ENCODE data around the gene CEP128. TPM values are rescaled to one million over a fixed set of nuclear protein-coding genes. Genes with fewer than 3 reads are reported as not detected.
"Not testable (repeated sequence)": the region's sequence is repeated elsewhere in the genome, so short reads cannot be mapped to it uniquely, and the experiment has no call there.

The CEP128 gene
- total RNA-seq, 8 experiments from 2014 or later: 1.7 to 12.7 (median 5.2) TPM

GRCh38 chr14:80924365-80925103 is 17.0 kb downstream of the CEP128 start:
- H3K4me3 ChIP-seq: no peak overlapping the region
- H3K4me1 ChIP-seq (replicated peaks in 1 of 2): peaks cover 0 to 21% of the 10 kb centered on the region in 2 donors
- 73 to 100% (median 91%) methylated on average over 1 to 2 of the region's 2 CpGs; no CpG with 5 or more reads in 2 of the 10 experiments for WGBS, 10 experiments
- H3K27ac ChIP-seq: no peak overlapping the region
- in situ Hi-C loops (cut with MboI; ENCODE audit: low pct_unique_long_range_greater_than_20kb in 2 of 9, low sequenced_read_pairs in 9 of 9, unreplicated experiment in 9 of 9): no loop called here
- ATAC-seq (replicated peaks in 6 of 8): peak in 2 of 8 experiments; percentile 6 to 28

- H3K4me3 ChIP-seq: no peak overlapping the region
- in situ Hi-C loops (cut with MboI; ENCODE audit: low pct_unique_long_range_greater_than_20kb in 2 of 9, low sequenced_read_pairs in 9 of 9, unreplicated experiment in 9 of 9): no loop called here
- peak overlapping the region in 1 of 2 donors; percentile 24 for H3K27ac ChIP-seq
- peak in 4 of 8 experiments; percentile 25 to 65 (median 39) for ATAC-seq (replicated peaks in 6 of 8)
- H3K4me1 ChIP-seq (replicated peaks in 1 of 2): peaks cover 0 to 21% of the 10 kb centered on the region in 2 donors
These were observed 18.2 kb downstream of the CEP128 start for GRCh38 chr14:80923368-80923767.

GRCh38 chr14:80919622-80920021 is 21.9 kb downstream of the CEP128 start:
- no peak overlapping the region for H3K27ac ChIP-seq
- 82 to 100% (median 97%) methylated on average over 1 to 3 of the region's 3 CpGs for WGBS, 10 experiments
- peaks cover 0 to 16% of the 10 kb centered on the region in 2 donors for H3K4me1 ChIP-seq (replicated peaks in 1 of 2)
- no peak for ATAC-seq (replicated peaks in 6 of 8)
- H3K4me3 ChIP-seq: no peak overlapping the region
- in situ Hi-C loops (cut with MboI; ENCODE audit: low pct_unique_long_range_greater_than_20kb in 2 of 9, low sequenced_read_pairs in 9 of 9, unreplicated experiment in 9 of 9): no loop called here

GRCh38 chr14:80912013-80912412 is 29.5 kb downstream of the CEP128 start:
- H3K4me3 ChIP-seq; H3K4me1 ChIP-seq (replicated peaks in 1 of 2); H3K27ac ChIP-seq; ATAC-seq (replicated peaks in 6 of 8); in situ Hi-C loops (cut with MboI; ENCODE audit: low pct_unique_long_range_greater_than_20kb in 2 of 9, low sequenced_read_pairs in 9 of 9, unreplicated experiment in 9 of 9): not testable (repeated sequence)
- WGBS, 10 experiments: 33 to 98% (median 90%) methylated on average over 1 to 9 of the region's 11 CpGs; no CpG with 5 or more reads in 2 of the 10 experiments

GRCh38 chr14:80906946-80907345 is 34.6 kb downstream of the CEP128 start:
- Histone ChIP-seq H3K27ac (no peak overlapping the region), H3K4me1 (replicated peaks in 1 of 2) (no peaks in the 10 kb centered on the region), H3K4me3 (no peak overlapping the region)
- 34 to 100% (median 90%) methylated on average over 1 to 4 of the region's 4 CpGs for WGBS, 10 experiments
- in situ Hi-C loops (cut with MboI; ENCODE audit: low pct_unique_long_range_greater_than_20kb in 2 of 9, low sequenced_read_pairs in 9 of 9, unreplicated experiment in 9 of 9): no loop called here
- ATAC-seq (replicated peaks in 6 of 8): no peak

- 0 to 83% (median 0%) methylated on average over 1 of the region's 1 CpG; no CpG with 5 or more reads in 3 of the 10 experiments for WGBS, 10 experiments
- in situ Hi-C loops (cut with MboI; ENCODE audit: low pct_unique_long_range_greater_than_20kb in 2 of 9, low sequenced_read_pairs in 9 of 9, unreplicated experiment in 9 of 9): no loop called here
- Histone ChIP-seq H3K4me1 (replicated peaks in 1 of 2) (no peaks in the 10 kb centered on the region), H3K4me3 (no peak overlapping the region), H3K27ac (no peak overlapping the region)
- no peak for ATAC-seq (replicated peaks in 6 of 8)
These were observed 35.2 kb downstream of the CEP128 start for GRCh38 chr14:80906336-80906735.

- Histone ChIP-seq H3K4me3 (no peak overlapping the region), H3K4me1 (replicated peaks in 1 of 2) (no peaks in the 10 kb centered on the region), H3K27ac (no peak overlapping the region)
- 73 to 100% (median 92%) methylated on average over 1 of the region's 1 CpG; no CpG with 5 or more reads in 1 of the 10 experiments for WGBS, 10 experiments
- in situ Hi-C loops (cut with MboI; ENCODE audit: low pct_unique_long_range_greater_than_20kb in 2 of 9, low sequenced_read_pairs in 9 of 9, unreplicated experiment in 9 of 9): no loop called here
- no peak for ATAC-seq (replicated peaks in 6 of 8)
These were observed 38.9 kb downstream of the CEP128 start for GRCh38 chr14:80902608-80903007.

GRCh38 chr14:80901822-80902221 is 39.7 kb downstream of the CEP128 start:
- ATAC-seq (replicated peaks in 6 of 8): no peak
- H3K27ac ChIP-seq: no peak overlapping the region
- in situ Hi-C loops (cut with MboI; ENCODE audit: low pct_unique_long_range_greater_than_20kb in 2 of 9, low sequenced_read_pairs in 9 of 9, unreplicated experiment in 9 of 9): no loop called here
- no peak overlapping the region for H3K4me3 ChIP-seq
- no peaks in the 10 kb centered on the region for H3K4me1 ChIP-seq (replicated peaks in 1 of 2)
- 20 to 100% (median 87%) methylated on average over 1 to 3 of the region's 3 CpGs for WGBS, 10 experiments

GRCh38 chr14:80901260-80901659 is 40.3 kb downstream of the CEP128 start:
- ATAC-seq (replicated peaks in 6 of 8): no peak
- no peak overlapping the region for H3K27ac ChIP-seq
- no peak overlapping the region for H3K4me3 ChIP-seq
- in situ Hi-C loops (cut with MboI; ENCODE audit: low pct_unique_long_range_greater_than_20kb in 2 of 9, low sequenced_read_pairs in 9 of 9, unreplicated experiment in 9 of 9): no loop called here
- 78 to 100% (median 89%) methylated on average over 1 to 3 of the region's 3 CpGs; no CpG with 5 or more reads in 1 of the 10 experiments for WGBS, 10 experiments
- H3K4me1 ChIP-seq (replicated peaks in 1 of 2): no peaks in the 10 kb centered on the region

GRCh38 chr14:80872645-80873044 is 68.9 kb downstream of the CEP128 start:
- no peaks in the 10 kb centered on the region for H3K4me1 ChIP-seq (replicated peaks in 1 of 2)
- no peak overlapping the region for H3K4me3 ChIP-seq
- no peak overlapping the region for H3K27ac ChIP-seq
- in situ Hi-C loops (cut with MboI; ENCODE audit: low pct_unique_long_range_greater_than_20kb in 2 of 9, low sequenced_read_pairs in 9 of 9, unreplicated experiment in 9 of 9): loop anchor here in 1 of 9 experiments (25.0 kb wide), 1 partner anchor 1910 kb away; no protein-coding TSS in a partner anchor
- 73 to 100% (median 93%) methylated on average over 1 to 2 of the region's 2 CpGs; no CpG with 5 or more reads in 1 of the 10 experiments for WGBS, 10 experiments
- no peak for ATAC-seq (replicated peaks in 6 of 8)

- in situ Hi-C loops (cut with MboI; ENCODE audit: low pct_unique_long_range_greater_than_20kb in 2 of 9, low sequenced_read_pairs in 9 of 9, unreplicated experiment in 9 of 9): loop anchor here in 1 of 9 experiments (25.0 kb wide), 1 partner anchor 1906 kb away; no protein-coding TSS in a partner anchor
- H3K4me3 ChIP-seq: no peak overlapping the region
- 42 to 100% (median 86%) methylated on average over 1 of the region's 1 CpG; no CpG with 5 or more reads in 1 of the 10 experiments for WGBS, 10 experiments
- H3K4me1 ChIP-seq (replicated peaks in 1 of 2): no peaks in the 10 kb centered on the region
- no peak overlapping the region for H3K27ac ChIP-seq
- ATAC-seq (replicated peaks in 6 of 8): peak in 2 of 8 experiments; percentile 27 to 69
These were observed 73.3 kb downstream of the CEP128 start for GRCh38 chr14:80868260-80868659.

GRCh38 chr14:80867798-80868197 is 73.7 kb downstream of the CEP128 start:
- ATAC-seq (replicated peaks in 6 of 8): no peak
- WGBS, 10 experiments: 83 to 100% (median 95%) methylated on average over 2 of the region's 2 CpGs
- Histone ChIP-seq H3K4me1 (replicated peaks in 1 of 2) (no peaks in the 10 kb centered on the region), H3K4me3 (no peak overlapping the region), H3K27ac (no peak overlapping the region)
- in situ Hi-C loops (cut with MboI; ENCODE audit: low pct_unique_long_range_greater_than_20kb in 2 of 9, low sequenced_read_pairs in 9 of 9, unreplicated experiment in 9 of 9): loop anchor here in 1 of 9 experiments (25.0 kb wide), 1 partner anchor 1905 kb away; no protein-coding TSS in a partner anchor

- ATAC-seq (replicated peaks in 6 of 8): no peak
- no peak overlapping the region for H3K27ac ChIP-seq
- H3K4me1 ChIP-seq (replicated peaks in 1 of 2): no peaks in the 10 kb centered on the region
- WGBS, 10 experiments: 0 to 83% (median 50%) methylated on average over 1 of the region's 1 CpG; no CpG with 5 or more reads in 5 of the 10 experiments
- in situ Hi-C loops (cut with MboI; ENCODE audit: low pct_unique_long_range_greater_than_20kb in 2 of 9, low sequenced_read_pairs in 9 of 9, unreplicated experiment in 9 of 9): loop anchor here in 1 of 9 experiments (25.0 kb wide), 1 partner anchor 1905 kb away; no protein-coding TSS in a partner anchor
- no peak overlapping the region for H3K4me3 ChIP-seq
These were observed 74.4 kb downstream of the CEP128 start for GRCh38 chr14:80867091-80867490.

All from motor neuron (in vitro differentiated cells).